ENCODE data around the gene KANSL1L.
"Not testable (repeated sequence)": the region's sequence is repeated elsewhere in the genome, so short reads cannot be mapped to it uniquely, and the experiment has no call there.

- TF ChIP-seq CTCF (IDR thresholded peaks at IDR 0.05; ENCODE audit: insufficient read depth, low read length); GABPA (IDR thresholded peaks at IDR 0.05; ENCODE audit: low read depth); POLR2AphosphoS5 (IDR thresholded peaks at IDR 0.05; ENCODE audit: low read depth); SPI1 (IDR thresholded peaks at IDR 0.05; ENCODE audit: borderline replicate concordance, low read depth): not testable (repeated sequence)
- TF ChIP-seq, protein P1, sequence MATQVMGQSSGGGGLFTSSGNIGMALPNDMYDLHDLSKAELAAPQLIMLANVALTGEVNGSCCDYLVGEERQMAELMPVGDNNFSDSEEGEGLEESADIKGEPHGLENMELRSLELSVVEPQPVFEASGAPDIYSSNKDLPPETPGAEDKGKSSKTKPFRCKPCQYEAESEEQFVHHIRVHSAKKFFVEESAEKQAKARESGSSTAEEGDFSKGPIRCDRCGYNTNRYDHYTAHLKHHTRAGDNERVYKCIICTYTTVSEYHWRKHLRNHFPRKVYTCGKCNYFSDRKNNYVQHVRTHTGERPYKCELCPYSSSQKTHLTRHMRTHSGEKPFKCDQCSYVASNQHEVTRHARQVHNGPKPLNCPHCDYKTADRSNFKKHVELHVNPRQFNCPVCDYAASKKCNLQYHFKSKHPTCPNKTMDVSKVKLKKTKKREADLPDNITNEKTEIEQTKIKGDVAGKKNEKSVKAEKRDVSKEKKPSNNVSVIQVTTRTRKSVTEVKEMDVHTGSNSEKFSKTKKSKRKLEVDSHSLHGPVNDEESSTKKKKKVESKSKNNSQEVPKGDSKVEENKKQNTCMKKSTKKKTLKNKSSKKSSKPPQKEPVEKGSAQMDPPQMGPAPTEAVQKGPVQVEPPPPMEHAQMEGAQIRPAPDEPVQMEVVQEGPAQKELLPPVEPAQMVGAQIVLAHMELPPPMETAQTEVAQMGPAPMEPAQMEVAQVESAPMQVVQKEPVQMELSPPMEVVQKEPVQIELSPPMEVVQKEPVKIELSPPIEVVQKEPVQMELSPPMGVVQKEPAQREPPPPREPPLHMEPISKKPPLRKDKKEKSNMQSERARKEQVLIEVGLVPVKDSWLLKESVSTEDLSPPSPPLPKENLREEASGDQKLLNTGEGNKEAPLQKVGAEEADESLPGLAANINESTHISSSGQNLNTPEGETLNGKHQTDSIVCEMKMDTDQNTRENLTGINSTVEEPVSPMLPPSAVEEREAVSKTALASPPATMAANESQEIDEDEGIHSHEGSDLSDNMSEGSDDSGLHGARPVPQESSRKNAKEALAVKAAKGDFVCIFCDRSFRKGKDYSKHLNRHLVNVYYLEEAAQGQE (IDR thresholded peaks at IDR 0.05; ENCODE audit: insufficient replicate concordance, low read depth): not testable (repeated sequence)
Measured at GRCh38 chr2:210183936-210184335, 12.7 kb upstream of the KANSL1L start.
